GM12891 (cell line): ENCODE data around the gene MDFI.

Experiments
- DNase-seq: peaks from one replicate; pipeline ENCODE4 v3.0.0; 2011; ENCODE audit warnings: low spot score; ENCODE audit not compliant: insufficient read length
- FAIRE-seq: peaks from 2 replicates; lab custom pipeline; 2011; peaks lifted over from hg19 to GRCh38; lab: Jason Lieb, UNC
- PAX5 ChIP-seq: IDR thresholded peaks from 2 replicates; pipeline ENCODE4 v1.6.1; 2011; ENCODE audit warnings: low read length, moderate library complexity, mild to moderate bottlenecking; ENCODE audit not compliant: insufficient read depth, severe bottlenecking
- POLR2A ChIP-seq: IDR thresholded peaks from 2 replicates; pipeline ENCODE4 v1.6.1; 2011; ENCODE audit warnings: low read depth, low read length, control low read depth
- POLR2AphosphoS5 ChIP-seq: IDR thresholded peaks from 2 replicates; pipeline ENCODE4 v1.6.1; 2011; ENCODE audit warnings: low read depth, low read length, control low read depth
- POU2F2 ChIP-seq: IDR thresholded peaks from 2 replicates; pipeline ENCODE4 v1.6.1; 2011; ENCODE audit warnings: low read depth, mild to moderate bottlenecking, control low read depth, low read length, moderate library complexity
- SPI1 ChIP-seq: IDR thresholded peaks from 2 replicates; pipeline ENCODE4 v1.6.1; 2011; ENCODE audit warnings: low read depth, low read length, control low read depth
- TAF1 ChIP-seq: IDR thresholded peaks from 2 replicates; pipeline ENCODE4 v1.6.1; 2011; ENCODE audit warnings: low read depth, low read length, control low read depth

The MDFI gene

GRCh38 chr6:41654698-41655151 lies 16.5 kb downstream of the MDFI start:
- TF ChIP-seq POLR2AphosphoS5 = no peak
- no peak for TF ChIP-seq POLR2A
- TF ChIP-seq TAF1 = no peak
- no peak for TF ChIP-seq POU2F2
- TF ChIP-seq SPI1 = no peak
- TF ChIP-seq PAX5 = no peak
- DNase-seq = no peak
- no peak for FAIRE-seq

GRCh38 chr6:41655176-41655575 lies 16.9 kb downstream of the MDFI start:
- no peak for FAIRE-seq
- DNase-seq = no peak
- TF ChIP-seq SPI1 = no peak
- TF ChIP-seq POLR2A = no peak
- TF ChIP-seq POLR2AphosphoS5 = no peak

- no peak for DNase-seq
- FAIRE-seq = no peak
- TF ChIP-seq POU2F2 (no peak), TAF1 (no peak), SPI1 (no peak), POLR2AphosphoS5 (no peak), POLR2A (no peak), PAX5 (no peak)
Observed at GRCh38 chr6:41655646-41656001, 17.4 kb downstream of the MDFI start.

GRCh38 chr6:41656002-41656691 lies 17.9 kb downstream of the MDFI start:
- DNase-seq (no peak), FAIRE-seq (no peak)
- TF ChIP-seq TAF1 (no peak), POLR2A (no peak), PAX5 (no peak), SPI1 (no peak), POLR2AphosphoS5 (no peak), POU2F2 (no peak)

- no peak for TF ChIP-seq POLR2A
- no peak for TF ChIP-seq POLR2AphosphoS5
- TF ChIP-seq SPI1 = no peak
- TF ChIP-seq POU2F2 = no peak
- TF ChIP-seq TAF1 = no peak
- TF ChIP-seq PAX5 = no peak
- FAIRE-seq (no peak), DNase-seq (no peak)
Observed at GRCh38 chr6:41657131-41658094, 19.1 kb downstream of the MDFI start.

GRCh38 chr6:41658636-41659035 lies 20.4 kb downstream of the MDFI start:
- TF ChIP-seq PAX5 (no peak), SPI1 (no peak), POU2F2 (no peak), POLR2AphosphoS5 (no peak), POLR2A (no peak), TAF1 (no peak)
- FAIRE-seq = no peak
- DNase-seq = no peak

- no peak for FAIRE-seq
- DNase-seq = no peak
- TF ChIP-seq TAF1 (no peak), POU2F2 (no peak)
Observed at GRCh38 chr6:41659935-41660334, 21.7 kb downstream of the MDFI start.

GRCh38 chr6:41663568-41663967 lies 25.3 kb downstream of the MDFI start:
- FAIRE-seq (no peak), DNase-seq (no peak)
- TF ChIP-seq POLR2AphosphoS5 (no peak), POU2F2 (no peak), POLR2A (no peak), PAX5 (no peak), TAF1 (no peak), SPI1 (no peak)

- DNase-seq (no peak), FAIRE-seq (no peak)
- no peak for TF ChIP-seq POLR2AphosphoS5
- no peak for TF ChIP-seq TAF1
- TF ChIP-seq POU2F2 = no peak
Observed at GRCh38 chr6:41664271-41664670, 26.0 kb downstream of the MDFI start.

GRCh38 chr6:41667195-41667594 lies 28.9 kb downstream of the MDFI start:
- TF ChIP-seq POLR2AphosphoS5 (no peak), POU2F2 (no peak), POLR2A (no peak), TAF1 (no peak), SPI1 (no peak), PAX5 (no peak)
- DNase-seq (no peak), FAIRE-seq (no peak)
